Umbilical cord (tissue), 2 donors: ENCODE results near the gene TAS1R2. TPM values are rescaled to one million over a fixed set of nuclear protein-coding genes. Genes with fewer than 3 reads are reported as not detected.
"Not testable (repeated sequence)": the region's sequence is repeated elsewhere in the genome, so short reads cannot be mapped to it uniquely, and the experiment has no call there.

Source experiments
- DNase-seq: peaks from one replicate; pipeline ENCODE4 v3.0.0-alpha.2; 2015; ENCODE audit warnings: low spot score
- total RNA-seq: library from RNA; depleted of rRNA; stranded (reverse); fragments of >200 nt; gene quantifications from one replicate; pipeline ENCODE4 v1.2.3, GENCODE V29; 2014; ENCODE audit warnings: low replicate concordance; ENCODE audit not compliant: insufficient read depth

Gene TAS1R2
- total RNA-seq, 1 donor from 2014 or later: 0.24 TPM

DNA sequence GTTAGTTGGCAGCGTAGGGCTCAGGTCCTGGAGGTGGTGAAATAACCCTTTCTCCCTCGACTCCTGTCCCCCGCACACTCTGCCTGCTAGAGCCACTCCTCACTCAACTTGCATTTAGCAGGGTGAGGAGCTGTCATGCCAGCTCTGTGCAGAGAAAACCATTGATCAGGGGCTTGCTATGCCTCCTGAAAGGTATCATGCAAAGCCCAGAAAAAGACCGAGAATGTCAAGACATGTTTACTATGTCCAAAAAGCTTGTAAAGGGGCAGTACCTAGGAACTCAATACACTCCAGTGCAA lies 24.9 kb upstream of the TAS1R2 start:
- no peak for DNase-seq

DNA sequence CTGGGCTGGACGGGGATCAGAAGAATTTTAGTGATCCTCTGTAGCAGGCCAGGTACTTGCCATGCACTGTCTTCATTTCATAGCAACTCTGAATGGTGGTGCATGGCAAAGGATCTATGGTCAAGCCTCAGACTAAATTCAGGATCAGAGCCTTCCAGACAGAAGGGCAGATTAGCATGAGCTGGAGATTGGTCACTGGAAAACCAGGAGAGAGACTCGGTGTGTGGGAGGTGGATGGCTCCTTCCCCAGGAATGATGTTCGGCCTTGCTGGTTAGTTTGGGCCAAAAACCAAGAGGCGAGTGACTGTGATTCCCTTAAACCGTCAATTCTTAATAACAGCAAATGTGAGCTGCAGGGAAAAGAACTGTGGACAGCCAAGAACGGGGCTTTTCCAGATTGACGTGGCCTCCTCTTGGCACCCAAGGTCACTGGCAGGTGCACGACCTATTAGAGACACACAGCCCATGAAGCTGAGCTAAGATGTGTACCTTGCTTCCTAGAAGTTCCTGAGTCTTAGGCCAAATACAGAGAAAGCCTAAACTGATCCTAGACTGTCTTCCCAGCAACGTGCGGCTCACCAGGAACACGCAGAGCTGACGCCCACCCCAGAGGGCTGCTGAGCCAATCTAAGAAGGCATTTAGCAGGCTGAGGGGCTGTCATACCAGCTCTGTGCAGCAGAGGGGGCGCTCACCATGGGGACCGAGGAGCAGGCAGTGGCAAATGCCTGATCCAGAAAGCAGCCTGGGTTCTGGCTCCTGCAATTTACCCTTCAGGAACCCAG lies 24.4 kb upstream of the TAS1R2 start:
- peak; percentile 63 for DNase-seq

DNA sequence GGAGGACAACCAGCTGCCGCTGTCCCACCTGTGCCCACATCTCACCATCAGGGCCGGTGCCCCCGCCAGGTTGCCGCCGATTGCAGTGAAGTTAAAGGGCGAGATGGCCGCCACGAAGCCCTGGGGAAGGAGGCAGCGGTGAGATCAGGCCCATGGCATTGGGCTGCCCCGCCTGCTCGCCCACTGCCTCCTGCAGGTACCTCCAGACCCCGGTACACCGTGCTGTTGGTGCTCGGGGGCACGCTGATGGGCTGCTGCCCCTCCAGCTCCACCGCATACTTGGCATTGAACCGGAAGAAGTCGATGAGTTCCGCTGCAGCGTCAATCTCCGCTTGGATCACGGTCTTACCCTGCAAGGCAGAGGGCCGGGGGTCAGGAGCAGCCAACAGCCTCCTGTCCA lies 23.6 kb upstream of the TAS1R2 start:
- no peak for DNase-seq

DNA sequence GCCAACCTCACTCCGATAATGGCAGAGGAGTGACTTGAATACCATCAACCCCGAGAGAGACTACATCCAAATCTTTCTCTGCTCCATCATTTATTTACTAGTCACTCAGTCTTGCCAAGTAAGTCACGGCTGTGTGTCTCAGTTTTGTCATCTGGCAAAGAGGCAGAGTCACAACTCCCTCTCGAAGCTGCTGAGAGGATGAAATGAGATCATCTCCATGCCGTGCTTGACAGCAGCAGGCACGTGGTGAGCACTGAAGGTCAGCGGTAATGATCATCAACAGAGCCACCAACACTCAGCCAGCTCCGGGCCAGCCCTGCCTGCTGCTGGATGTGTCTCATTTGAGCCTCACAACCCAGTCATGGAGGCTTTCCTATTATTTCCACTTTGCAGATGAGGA lies 23.0 kb upstream of the TAS1R2 start:
- DNase-seq: no peak

DNA sequence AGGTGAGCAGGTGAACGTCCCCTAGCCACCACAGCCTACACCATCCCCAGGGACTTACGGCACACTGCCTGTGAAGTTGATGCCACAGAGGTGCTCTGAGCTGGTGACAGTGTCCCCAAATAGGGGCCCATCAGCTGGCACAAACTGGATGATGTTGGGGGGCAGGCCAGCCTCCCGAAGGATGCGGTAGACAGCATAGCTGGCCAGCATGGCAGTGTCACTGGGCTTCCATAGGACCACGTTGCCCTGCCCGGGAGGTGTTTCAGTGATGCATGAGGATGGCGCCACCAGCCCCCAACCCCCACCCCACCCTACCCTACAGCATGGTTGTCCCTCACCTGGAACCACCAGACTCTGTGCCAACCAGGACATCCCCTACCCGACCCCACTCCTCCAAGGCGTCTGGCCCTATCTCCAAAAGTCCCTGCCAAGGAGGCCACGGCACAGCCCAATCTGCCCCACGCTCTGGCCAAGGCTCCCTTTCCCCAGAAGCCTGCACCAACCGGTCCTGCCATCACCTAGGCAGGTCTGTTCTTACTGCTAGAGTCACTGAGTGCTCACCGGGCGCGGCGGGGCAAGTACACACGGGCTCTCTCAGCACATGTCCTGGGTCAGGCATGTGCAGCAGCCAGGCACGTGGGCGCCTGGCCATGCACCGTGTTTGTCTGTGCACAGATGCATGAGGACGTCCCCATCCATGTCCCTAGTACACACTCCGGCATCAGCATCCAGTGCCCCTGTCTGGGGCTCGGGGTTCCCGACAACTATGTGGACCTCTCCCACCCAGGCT lies 22.4 kb upstream of the TAS1R2 start:
- no peak for DNase-seq

DNA sequence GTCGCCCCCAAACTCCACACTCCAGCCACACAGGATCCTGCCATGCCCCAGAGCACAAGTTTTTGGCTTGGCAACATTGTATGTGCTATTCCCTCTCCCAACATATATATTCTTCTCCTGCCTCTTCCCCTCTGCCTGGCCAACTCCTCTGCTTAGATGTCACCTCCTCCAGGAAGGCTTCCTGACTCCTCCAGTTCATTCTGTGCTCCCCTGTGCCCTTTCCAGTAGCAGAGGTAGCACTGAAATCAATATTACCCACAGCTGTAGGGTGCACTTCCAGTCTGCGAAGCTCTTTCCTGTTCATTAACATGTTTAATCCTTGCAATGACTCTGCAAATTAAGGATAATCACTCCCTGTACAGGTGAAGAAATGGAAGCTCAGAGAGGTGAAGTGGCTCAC lies 21.7 kb upstream of the TAS1R2 start:
- DNase-seq: no peak

DNA sequence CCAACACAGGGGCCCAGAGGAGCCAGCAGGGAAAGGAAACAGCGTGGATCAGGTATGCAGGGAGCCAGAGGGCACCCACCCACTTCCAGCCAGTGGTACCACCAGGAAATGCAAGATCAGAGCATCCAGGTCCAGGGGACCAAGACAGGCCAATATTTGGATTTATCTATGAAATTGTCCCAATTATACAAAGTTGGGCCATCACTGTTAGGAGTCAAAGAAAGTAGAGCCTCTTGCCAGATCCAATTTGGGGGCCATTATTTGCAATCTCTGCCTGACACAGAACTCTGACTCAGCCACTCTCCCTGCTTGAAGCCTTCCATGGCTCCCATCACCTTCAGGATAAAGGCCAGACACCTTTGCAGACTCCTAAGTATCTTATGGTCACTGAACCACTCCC lies 21.1 kb upstream of the TAS1R2 start:
- no peak for DNase-seq

DNA sequence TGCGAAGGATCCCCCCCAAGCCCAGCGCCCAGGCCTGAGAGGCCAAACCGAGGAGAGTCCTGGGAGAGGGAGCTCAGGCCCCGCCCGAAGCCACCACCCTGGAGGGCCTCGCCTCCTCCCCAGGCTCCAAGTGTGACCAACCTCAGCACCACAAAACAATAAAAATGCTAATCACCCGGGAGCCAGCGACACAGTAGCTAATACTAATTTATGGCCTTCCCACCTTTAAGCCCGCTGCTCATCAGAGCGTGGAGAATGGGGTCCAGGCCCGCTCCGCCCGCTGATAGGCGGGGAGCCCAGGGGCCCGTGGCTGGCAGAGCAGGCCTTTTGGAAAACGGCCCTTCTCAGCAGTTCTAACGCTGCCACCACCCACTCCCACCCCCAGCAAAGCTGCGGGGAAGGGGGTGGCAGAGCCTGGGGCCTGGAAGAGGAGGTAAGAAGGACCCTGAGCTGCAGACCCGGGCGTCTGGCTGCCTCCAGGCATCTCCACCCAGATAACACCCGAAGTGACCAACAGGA lies 20.4 kb upstream of the TAS1R2 start:
- no peak for DNase-seq

DNA sequence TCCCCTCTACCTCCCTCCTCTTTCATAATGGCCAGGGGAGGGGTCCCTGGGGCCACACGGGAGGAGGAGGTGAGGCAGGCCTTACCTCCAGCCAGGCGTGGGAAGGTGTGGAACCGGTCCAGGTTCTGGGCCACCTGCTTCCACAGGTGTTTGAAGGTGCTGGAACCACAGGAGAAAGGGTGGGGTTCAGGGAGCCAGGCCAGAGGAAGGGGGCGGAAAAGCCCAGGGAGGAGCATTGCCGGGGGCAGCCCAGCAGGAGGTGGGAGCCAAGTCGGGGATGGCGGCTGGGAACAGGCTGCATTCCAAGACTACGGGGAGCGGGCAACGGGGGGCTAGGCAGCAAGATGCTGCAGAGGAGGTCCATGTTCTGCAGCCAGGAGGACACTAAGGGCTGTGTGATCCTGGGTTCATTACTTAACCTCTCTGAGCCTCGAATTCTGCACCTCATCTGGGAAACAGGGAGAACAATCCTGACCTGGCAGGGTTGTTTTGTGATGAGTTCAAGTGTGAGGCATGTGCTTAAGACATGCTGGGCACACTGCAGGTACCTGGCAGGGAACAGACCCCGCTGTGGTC lies 19.8 kb upstream of the TAS1R2 start:
- DNase-seq: no peak

DNA sequence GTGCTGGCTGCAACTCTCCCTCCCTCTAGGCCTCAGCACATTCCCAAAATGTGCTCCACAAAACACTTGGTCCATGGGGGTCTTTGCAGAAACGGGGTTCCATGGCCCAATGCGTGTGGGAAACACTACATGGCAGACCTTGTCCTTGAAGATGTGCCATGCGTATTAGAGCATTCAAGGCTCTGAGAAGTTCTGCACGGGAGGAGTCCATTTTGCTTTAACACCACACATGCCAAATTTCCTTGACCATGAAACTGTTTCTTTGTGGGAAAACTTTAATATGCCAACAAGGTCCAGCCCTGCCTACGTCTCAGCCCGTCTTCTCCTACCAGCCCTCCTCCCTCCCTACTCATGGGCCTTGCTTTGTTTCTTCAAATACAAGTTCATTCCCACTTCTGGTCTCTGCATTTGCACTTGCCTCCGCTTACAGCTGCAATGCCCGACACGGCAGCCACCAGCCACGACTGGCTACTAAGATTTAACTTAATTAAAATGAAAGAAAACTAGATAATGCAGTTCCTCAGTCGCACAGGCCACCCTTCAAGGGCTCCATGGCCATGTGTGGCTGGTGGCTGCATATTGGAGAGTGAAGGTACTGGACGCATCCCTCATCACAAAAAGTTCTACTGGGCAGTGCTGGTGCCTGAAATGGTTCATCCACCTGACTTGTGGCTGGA lies 19.2 kb upstream of the TAS1R2 start:
- no peak for DNase-seq

DNA sequence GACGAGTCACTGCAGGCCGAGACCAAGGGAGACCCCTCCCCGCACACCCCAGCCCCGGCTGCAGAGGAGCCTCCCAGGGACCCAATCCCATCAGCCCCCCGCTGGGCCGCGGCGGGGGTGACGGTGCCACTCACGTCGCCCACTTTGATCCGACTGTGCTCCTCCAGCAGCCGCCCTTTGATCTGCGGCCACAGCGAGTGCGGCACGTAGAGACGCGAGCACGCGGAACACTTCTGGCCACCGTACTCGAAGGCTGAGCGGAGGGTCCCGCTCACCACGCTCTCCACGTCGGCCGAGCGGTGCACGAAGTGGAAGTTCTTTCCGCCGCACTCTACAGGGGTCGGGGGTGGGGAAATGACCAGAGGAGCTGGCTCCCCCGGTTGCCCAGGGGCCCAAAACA lies 17.8 kb upstream of the TAS1R2 start:
- DNase-seq: no peak

DNA sequence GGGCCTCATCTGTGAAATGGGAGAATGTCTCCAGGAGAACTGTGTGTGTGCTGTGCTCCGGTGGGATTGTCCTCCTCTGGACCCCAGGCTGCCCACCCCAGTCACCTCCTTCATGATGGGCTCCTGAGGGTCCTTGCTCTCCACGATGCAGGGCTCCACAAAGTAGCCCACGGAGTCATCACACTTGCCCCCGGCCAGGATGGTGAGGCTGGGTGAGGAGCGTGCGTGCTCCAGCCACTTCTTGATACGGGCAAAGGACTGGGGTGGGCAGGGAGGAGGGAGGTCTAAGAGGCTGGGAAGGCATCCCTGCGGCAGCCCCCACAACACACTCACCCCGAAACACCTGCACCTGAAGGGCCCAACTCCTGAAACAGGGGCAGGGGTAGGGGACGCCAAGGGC lies 16.8 kb upstream of the TAS1R2 start:
- DNase-seq: no peak

DNA sequence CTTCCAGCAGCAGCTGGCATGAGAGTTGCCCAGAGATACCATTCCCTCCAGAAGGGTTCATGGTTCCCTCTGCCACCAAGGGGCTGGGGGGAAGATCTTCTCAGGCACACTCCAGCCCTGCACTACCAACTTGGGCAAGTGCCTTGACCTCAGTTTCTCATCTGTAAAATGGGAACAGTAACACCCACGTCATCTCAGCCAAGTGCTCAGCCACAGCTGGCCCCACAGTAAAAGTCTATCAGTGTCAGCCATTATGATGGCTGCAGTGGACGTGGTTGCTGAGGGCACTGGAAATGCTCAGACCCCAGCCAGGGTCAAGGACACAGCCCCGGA lies 16.3 kb upstream of the TAS1R2 start:
- no peak for DNase-seq

DNA sequence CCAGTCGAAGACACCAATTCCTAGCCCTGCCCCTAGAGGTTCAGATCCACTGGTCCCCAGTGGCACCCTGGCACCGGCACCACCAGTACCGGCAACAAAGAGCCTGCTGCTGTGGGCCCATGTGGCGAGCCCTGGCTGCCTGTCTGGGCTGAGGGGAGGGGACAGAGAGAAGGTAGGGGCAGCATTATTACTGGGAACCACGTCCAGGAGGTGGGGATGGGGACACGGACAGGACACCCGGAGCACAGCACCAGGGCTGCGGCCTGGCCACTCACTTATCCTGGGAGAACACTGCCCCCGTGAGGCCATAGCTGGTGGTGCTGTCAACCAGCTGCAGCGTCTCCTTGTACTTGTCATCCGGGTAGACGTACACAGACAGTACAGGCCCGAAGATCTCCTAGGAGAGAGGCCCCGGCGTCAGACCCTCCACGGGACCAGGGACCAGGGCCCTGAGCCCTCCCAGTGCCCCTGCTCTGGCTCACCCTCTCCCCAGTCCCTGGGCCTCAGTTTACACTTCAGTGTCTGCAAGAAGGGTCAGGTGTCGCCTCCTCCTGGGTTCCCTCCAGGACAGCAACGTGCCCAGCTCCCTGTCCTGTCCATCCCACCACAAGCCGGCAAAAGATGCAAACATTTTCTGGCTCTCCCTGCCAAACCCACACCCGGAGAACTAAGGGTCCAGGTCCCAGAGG lies 15.8 kb upstream of the TAS1R2 start:
- peak; percentile 72 for DNase-seq

DNA sequence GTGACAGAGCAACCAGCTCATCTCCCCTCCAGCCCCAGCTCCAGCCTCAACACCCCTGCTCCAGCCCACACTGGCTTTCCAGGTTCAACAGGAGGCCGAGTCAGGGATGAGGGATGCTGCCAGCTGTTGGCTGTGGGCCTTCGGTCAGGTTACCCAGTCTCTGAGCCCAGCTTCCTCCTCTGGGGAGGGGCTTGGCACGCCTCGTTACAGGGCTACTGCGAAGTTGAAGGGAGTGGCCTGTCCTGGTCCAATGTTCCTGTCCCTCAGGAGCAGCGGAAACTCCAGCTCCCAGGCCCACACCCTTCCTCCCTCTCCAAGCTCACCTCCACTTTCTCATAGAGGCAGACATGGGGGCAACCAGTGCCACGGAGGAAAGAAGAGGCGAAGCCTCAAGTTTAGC lies 15.1 kb upstream of the TAS1R2 start:
- DNase-seq: no peak

DNA sequence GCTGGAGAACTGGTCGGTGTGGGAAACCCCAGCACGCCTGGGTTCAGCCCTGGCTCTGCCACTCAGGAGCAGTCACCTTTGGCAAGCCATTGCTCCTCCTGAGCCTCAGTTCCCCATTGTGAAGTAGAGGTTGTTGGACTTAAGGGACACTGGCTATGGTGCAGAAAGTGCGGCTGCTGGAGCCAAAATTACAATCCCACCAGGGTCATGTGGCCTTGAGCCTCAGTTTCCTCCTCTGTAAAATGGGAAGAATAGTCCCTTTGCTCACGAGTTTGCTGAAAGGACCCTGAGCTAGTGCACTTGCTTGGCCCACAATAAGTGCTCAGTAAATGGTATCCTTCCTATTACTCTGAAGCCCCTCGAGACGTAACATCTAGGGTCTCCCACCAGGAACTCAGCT lies 14.6 kb upstream of the TAS1R2 start:
- no peak for DNase-seq

DNA sequence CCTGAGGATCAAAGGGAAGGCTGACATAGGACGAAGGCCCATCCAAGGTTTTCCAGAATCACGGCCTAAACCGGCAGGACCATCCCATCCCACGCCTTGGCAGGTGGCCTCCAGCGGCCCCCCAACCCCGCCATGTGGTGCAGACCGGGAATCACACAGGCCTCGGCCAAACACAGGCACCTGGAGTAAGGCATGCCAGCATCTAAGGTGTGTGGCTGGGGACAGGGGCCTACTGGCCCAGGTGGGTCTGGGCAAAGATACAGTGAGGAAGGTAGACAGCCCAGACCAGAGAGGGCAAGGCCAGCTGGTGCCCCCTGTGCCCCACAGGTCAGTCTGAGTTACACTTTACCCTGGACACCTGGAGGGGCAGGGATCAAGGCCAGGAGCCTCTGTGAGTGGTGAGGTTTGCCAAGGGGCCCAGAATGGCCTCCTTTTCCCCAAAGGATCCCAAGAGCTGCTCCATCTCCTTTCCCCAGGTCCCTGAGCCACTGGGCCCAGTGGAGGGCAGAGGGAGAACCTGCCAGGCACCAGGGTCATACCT lies 12.7 kb upstream of the TAS1R2 start:
- DNase-seq: no peak

DNA sequence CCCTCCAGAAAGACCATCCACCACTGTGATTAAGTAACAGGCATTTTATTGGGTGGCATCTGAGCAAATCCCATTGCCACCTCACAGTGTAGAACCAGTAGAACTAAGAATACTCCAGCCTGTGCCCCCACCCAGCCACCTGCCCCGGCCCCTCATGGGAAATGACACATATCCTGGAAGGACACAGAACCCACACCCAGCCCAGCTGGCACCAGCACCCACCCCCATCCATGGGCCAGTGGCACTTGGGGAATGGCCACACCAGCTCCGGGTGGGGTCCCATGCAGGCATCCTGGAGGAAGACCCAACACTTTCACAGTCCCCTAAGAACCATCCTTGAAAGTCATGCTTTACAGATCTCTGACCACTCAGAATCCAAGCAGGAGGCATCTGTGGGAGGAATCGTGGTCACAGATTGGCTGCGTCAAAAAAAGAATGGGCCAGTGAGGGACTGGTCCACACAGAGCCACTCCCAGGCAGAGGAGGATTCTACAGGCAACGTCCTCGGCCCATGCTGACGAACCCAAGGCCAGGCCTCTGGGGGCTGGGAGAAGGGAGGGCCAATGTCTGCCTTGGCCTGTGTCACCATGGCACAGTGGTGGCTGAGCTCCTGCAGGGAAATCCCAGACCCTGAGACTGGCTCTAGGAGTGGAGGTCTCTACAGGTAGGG lies 12.1 kb upstream of the TAS1R2 start:
- no peak for DNase-seq

DNA sequence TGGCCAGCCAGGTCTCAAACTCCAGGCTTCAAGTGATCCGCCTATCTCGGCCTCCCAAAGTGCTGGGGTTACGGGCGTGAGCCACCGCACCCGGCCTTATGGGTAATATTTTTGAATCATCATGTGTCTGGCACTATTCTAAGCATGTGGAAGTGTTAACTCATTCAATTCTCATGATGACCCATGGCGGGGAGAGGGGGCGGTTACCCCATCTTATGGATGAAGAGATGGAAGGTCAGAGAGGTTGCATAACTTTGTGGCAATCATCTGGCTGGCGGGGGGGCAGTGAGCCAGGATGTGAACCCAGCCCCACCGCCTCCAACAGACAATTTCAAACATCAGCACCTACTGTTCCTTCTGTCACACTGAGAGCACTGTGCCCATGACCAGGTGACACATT lies 11.5 kb upstream of the TAS1R2 start:
- no peak for DNase-seq

DNA sequence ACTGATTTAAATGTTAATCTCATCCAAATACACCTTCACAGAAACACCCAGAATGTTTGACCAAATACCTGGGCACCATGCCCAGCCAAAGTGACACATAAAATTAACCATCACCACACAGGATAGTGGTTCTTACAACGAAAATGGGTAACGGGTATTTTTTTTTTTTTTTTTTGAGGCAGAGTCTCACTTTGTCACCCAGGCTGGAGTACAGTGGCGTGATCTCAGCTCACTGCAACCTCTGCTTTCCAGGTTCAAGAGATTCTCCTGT lies 11.1 kb upstream of the TAS1R2 start:
- DNase-seq: not testable (repeated sequence)
